Measurements from ENCODE around the gene PEX14. TPM values are rescaled to one million over a fixed set of nuclear protein-coding genes. Genes with fewer than 3 reads are reported as not detected.
"Not testable (repeated sequence)": the region's sequence is repeated elsewhere in the genome, so short reads cannot be mapped to it uniquely, and the experiment has no call there.

Gene PEX14
- total RNA-seq, 4 donors from 2014 or later, result 10.1 to 22.7 (median 15.1) TPM

GRCh38 chr1:10450156-10450814 is 24.5 kb upstream of the PEX14 start:
- no peak for ATAC-seq
- Histone ChIP-seq H3K27ac (no peak overlapping the region), H3K36me3 (peaks cover 0 to under 1% of the 10 kb centered on the region in 2 donors), H3K4me3 (no peak overlapping the region), H3K9me3 (no peaks in the 10 kb centered on the region), H3K27me3 (no peaks in the 10 kb centered on the region), H3K4me1 (peaks cover 0 to 18% (median 7%) of the 10 kb centered on the region in 3 donors)
- 33 to 48% methylated on average over 3 to 5 of the region's 21 CpGs for WGBS, 2 donors (ENCODE audit: low coverage in 1 of 2)
- TF ChIP-seq CTCF (IDR thresholded peaks at IDR 0.05), result no peak
- TF ChIP-seq EP300 (IDR thresholded peaks at IDR 0.05), result no peak
- no peak for TF ChIP-seq POLR2AphosphoS5 (IDR thresholded peaks at IDR 0.05)
- no peak for TF ChIP-seq POLR2A (IDR thresholded peaks at IDR 0.05)

DNA sequence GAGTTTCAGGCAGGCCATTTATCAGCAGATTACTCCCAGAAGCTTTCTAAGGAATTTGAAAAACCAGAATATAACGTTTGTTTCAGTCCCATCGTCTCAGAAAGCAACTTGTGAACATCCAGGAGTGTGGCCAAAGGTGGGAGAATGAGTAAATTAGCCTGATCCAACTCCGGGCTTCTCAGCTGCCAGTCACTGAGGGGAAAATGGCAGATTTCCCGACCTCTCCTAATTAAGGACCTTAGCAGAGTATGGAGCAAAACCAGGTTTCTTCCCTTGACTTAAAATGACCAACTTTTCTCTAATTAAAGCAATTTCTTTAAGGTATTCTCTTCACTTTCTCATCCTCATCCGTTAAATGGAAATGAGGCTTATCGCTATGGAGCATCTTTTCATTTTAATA is 23.9 kb upstream of the PEX14 start:
- Histone ChIP-seq H3K36me3 (no peaks in the 10 kb centered on the region), H3K27ac (no peak overlapping the region), H3K4me3 (no peak overlapping the region), H3K4me1 (peaks cover 0 to 18% (median 7%) of the 10 kb centered on the region in 3 donors), H3K9me3 (no peaks in the 10 kb centered on the region), H3K27me3 (no peaks in the 10 kb centered on the region)
- no peak for TF ChIP-seq POLR2A (IDR thresholded peaks at IDR 0.05)
- no peak for TF ChIP-seq EP300 (IDR thresholded peaks at IDR 0.05)
- no peak for TF ChIP-seq CTCF (IDR thresholded peaks at IDR 0.05)
- no peak for TF ChIP-seq POLR2AphosphoS5 (IDR thresholded peaks at IDR 0.05)
- WGBS, 2 donors (ENCODE audit: low coverage in 1 of 2), result 10 to 19% methylated on average over 2 to 6 of the region's 6 CpGs
- no peak for ATAC-seq

DNA sequence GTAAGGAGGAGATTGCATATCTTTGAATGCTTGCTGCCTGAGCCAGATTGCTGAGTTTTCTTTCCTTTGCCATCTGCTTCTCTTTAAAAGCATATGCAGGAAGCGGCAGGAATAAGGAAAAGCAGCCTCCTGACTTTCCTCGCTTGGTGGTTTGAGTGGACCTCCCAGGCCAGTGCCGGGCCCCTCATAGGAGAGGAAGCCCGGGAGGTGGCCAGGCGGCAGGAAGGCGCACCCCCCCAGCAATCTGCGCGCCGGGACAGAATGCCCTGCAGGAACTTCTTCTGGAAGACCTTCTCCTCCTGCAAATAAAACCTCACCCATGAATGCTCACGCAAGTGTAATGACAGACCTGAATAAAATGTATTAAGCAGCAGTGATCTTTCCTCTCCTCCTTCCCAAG is 23.5 kb upstream of the PEX14 start:
- WGBS, 2 donors (ENCODE audit: low coverage in 1 of 2), result 0 to 5% methylated on average over 1 to 5 of the region's 10 CpGs
- ATAC-seq, result no peak
- H3K9me3 ChIP-seq, result no peaks in the 10 kb centered on the region
- TF ChIP-seq EP300 (IDR thresholded peaks at IDR 0.05) (no peak), POLR2A (IDR thresholded peaks at IDR 0.05) (no peak)
- H3K4me3 ChIP-seq, result no peak overlapping the region
- peaks cover 0 to 18% (median 7%) of the 10 kb centered on the region in 3 donors for H3K4me1 ChIP-seq
- no peaks in the 10 kb centered on the region for H3K36me3 ChIP-seq
- H3K27ac ChIP-seq, result no peak overlapping the region
- H3K27me3 ChIP-seq, result no peaks in the 10 kb centered on the region

- Histone ChIP-seq H3K27me3 (no peaks in the 10 kb centered on the region), H3K9me3 (no peaks in the 10 kb centered on the region), H3K27ac (no peak overlapping the region), H3K36me3 (peaks cover 0 to 25% of the 10 kb centered on the region in 2 donors), H3K4me3 (no peak overlapping the region), H3K4me1 (peaks cover 0 to 6% (median 6%) of the 10 kb centered on the region in 3 donors)
- TF ChIP-seq EP300 (IDR thresholded peaks at IDR 0.05) (no peak), CTCF (IDR thresholded peaks at IDR 0.05) (no peak), POLR2A (IDR thresholded peaks at IDR 0.05) (no peak), POLR2AphosphoS5 (IDR thresholded peaks at IDR 0.05) (no peak)
- 74 to 80% methylated on average over 1 to 4 of the region's 5 CpGs for WGBS, 2 donors (ENCODE audit: low coverage in 1 of 2)
- ATAC-seq, result no peak
Observed at GRCh38 chr1:10456048-10456447, 18.7 kb upstream of the PEX14 start.

DNA sequence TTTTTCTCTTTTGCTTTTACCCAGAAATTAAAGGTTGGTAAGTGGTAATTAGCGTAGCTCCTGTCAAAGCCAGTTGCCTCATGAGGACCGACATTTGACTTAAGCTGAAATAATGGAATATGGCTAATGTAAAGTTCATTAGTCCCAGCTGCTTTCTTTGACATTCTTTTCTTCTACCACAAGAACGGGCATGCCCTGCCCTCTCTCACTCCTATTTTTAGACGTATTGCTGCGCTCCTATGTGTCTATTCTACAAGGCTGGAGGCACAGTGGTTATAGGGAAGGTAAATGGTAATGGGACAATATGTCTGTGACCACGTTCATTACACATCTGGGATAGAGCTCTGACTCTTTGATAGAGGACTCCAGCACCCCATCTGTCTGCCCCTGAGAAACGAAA is 18.1 kb upstream of the PEX14 start:
- no peak for ATAC-seq
- TF ChIP-seq POLR2A (IDR thresholded peaks at IDR 0.05) (no peak), CTCF (IDR thresholded peaks at IDR 0.05) (no peak), POLR2AphosphoS5 (IDR thresholded peaks at IDR 0.05) (no peak), EP300 (IDR thresholded peaks at IDR 0.05) (no peak)
- 27 to 69% methylated on average over 4 to 6 of the region's 7 CpGs for WGBS, 2 donors (ENCODE audit: low coverage in 1 of 2)
- H3K27me3 ChIP-seq, result no peaks in the 10 kb centered on the region
- peaks cover 0 to under 1% (median under 1%) of the 10 kb centered on the region in 3 donors for H3K4me1 ChIP-seq
- no peak overlapping the region for H3K4me3 ChIP-seq
- H3K27ac ChIP-seq, result no peak overlapping the region
- H3K9me3 ChIP-seq, result no peaks in the 10 kb centered on the region
- H3K36me3 ChIP-seq, result peaks cover 0 to 31% of the 10 kb centered on the region in 2 donors

DNA sequence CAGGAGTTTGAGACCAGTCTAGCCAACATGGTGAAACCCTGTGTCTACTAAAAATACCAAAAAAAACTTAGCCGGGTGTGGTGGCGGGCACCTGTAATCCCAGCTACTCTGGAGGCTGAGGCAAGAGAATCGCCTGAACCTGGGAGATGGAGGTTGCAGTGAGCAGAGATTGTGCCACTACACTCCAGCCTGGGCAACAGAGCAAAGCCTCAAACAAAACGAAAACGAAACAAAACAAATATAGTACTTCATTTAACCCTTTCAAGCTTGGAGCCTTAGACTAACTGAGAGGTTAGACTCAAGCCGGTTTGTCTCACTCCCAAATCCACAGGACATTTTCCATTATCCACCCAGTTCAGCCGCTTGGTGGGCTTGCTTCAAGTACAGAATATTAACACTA is 17.3 kb upstream of the PEX14 start:
- WGBS, 2 donors (ENCODE audit: low coverage in 1 of 2), result 0 to 74% methylated on average over 2 to 7 of the region's 7 CpGs

More for the DNA sequence above, 17.3 kb upstream of the PEX14 start:
- H3K27ac ChIP-seq, H3K4me1 ChIP-seq, H3K27me3 ChIP-seq, ATAC-seq, H3K9me3 ChIP-seq, H3K4me3 ChIP-seq: not testable (repeated sequence)
- peaks cover 0 to 39% of the 10 kb centered on the region in 2 donors for H3K36me3 ChIP-seq

All from gastroesophageal sphincter (tissue), 4 donors.